Keratinocyte (primary cell): ENCODE results near the gene FBP1. TPM values are rescaled to one million over a fixed set of nuclear protein-coding genes. Genes with fewer than 3 reads are reported as not detected.

Source experiments
- DNase-seq: peaks from one replicate; pipeline ENCODE4 v3.0.0-alpha.2; 2011; ENCODE audit warnings: low read depth, missing footprints, low spot score
- FAIRE-seq: peaks from 2 replicates; lab custom pipeline; 2011; peaks lifted over from hg19 to GRCh38; lab: Jason Lieb, UNC
- H2AFZ ChIP-seq: 2 replicates; pipeline ENCODE4 v1.6.0; 2012; ENCODE audit warnings: low read length, control low read depth, inconsistent platforms; ENCODE audit not compliant: control insufficient read depth
- H3K27ac ChIP-seq: 2 replicates; pipeline ENCODE4 v1.5.1; 2011; ENCODE audit warnings: low read length; ENCODE audit not compliant: control insufficient read depth, insufficient read depth
- H3K27me3 ChIP-seq: 3 replicates; pipeline ENCODE4 v1.6.0; 2011; ENCODE audit warnings: low read length; ENCODE audit not compliant: control insufficient read depth, insufficient read depth; ENCODE audit errors: extremely low read depth
- H3K36me3 ChIP-seq, 2 experiments: 2 replicates in 1 of 2; 3 replicates in 1 of 2; pipeline ENCODE4 v1.5.1; 2011; ENCODE audit warnings: low read length in 2 of 2, mild to moderate bottlenecking in 1 of 2; ENCODE audit not compliant: control insufficient read depth in 2 of 2, insufficient read depth in 2 of 2; ENCODE audit errors: extremely low read depth in 1 of 2
- H3K4me1 ChIP-seq: 3 replicates; pipeline ENCODE4 v1.5.1; 2011; ENCODE audit warnings: low read length; ENCODE audit not compliant: control insufficient read depth, insufficient read depth; ENCODE audit errors: extremely low read depth
- H3K4me2 ChIP-seq: 3 replicates; pipeline ENCODE4 v1.6.0; 2011; ENCODE audit warnings: low read depth, low read length; ENCODE audit not compliant: control insufficient read depth, insufficient read depth; ENCODE audit errors: extremely low read depth
- H3K4me3 ChIP-seq, 3 experiments: fragments of 200-600 bp in 1 of 3; sonication (generic) in 1 of 3; 2 replicates in 2 of 3; 3 replicates in 1 of 3; pipeline ENCODE4 v1.5.1; 2011 to 2016; ENCODE audit warnings: low read length in 3 of 3, mild to moderate bottlenecking in 3 of 3, control low read depth in 2 of 3, inconsistent platforms in 1 of 3, low read depth in 1 of 3, mixed read lengths in 1 of 3, mixed run types in 1 of 3, moderate library complexity in 1 of 3; ENCODE audit not compliant: control insufficient read depth in 2 of 3, insufficient read depth in 2 of 3; ENCODE audit errors: extremely low read depth in 1 of 3
- H3K79me2 ChIP-seq: 2 replicates; pipeline ENCODE4 v1.6.0; 2012; ENCODE audit warnings: low read length; ENCODE audit not compliant: control insufficient read depth, insufficient read depth
- H3K9ac ChIP-seq: 3 replicates; pipeline ENCODE4 v1.6.0; 2011; ENCODE audit warnings: low read length; ENCODE audit not compliant: control insufficient read depth, insufficient read depth; ENCODE audit errors: extremely low read depth
- H3K9me1 ChIP-seq: 3 replicates; pipeline ENCODE4 v1.6.0; 2011; ENCODE audit warnings: low read length; ENCODE audit not compliant: control insufficient read depth, insufficient read depth; ENCODE audit errors: extremely low read depth
- H3K9me3 ChIP-seq: 2 replicates; pipeline ENCODE4 v1.5.1; 2012; ENCODE audit warnings: low read depth, low read length; ENCODE audit not compliant: control insufficient read depth
- H4K20me1 ChIP-seq: 3 replicates; pipeline ENCODE4 v1.6.0; 2011; ENCODE audit warnings: low read length; ENCODE audit not compliant: control insufficient read depth, insufficient read depth; ENCODE audit errors: extremely low read depth
- EZH2 ChIP-seq: IDR thresholded peaks from one replicate; pipeline ENCODE4 v1.6.1; 2012; ENCODE audit warnings: inconsistent platforms, mild to moderate bottlenecking, low read length, moderate library complexity
- dilution Hi-C: fragments of 300-500 bp; cut with MboI; formaldehyde crosslinking; loops from one replicate; pipeline ENCODE4 v1.7.0; 2020; ENCODE audit warnings: low sequenced_read_pairs; ENCODE audit not compliant: extremely low pct_ligation_motif_present
- polyA plus RNA-seq, 5 experiments: library from polyadenylated mRNA; depleted of rRNA in 3 of 5; stranded (reverse) in 3 of 5; stranded (forward) in 1 of 5; unstranded in 1 of 5; fragments of >200 nt; gene quantifications; 1 replicate in 1 of 5; 2 replicates in 3 of 5; 3 replicates in 1 of 5; pipeline versions ENCODE4 v1.2.1 to v1.2.3, GENCODE V29; 2011 to 2012; ENCODE audit warnings: missing spikeins in 2 of 5, low read depth in 1 of 5, low replicate concordance in 1 of 5
- TF ChIP-seq, protein P1 (sequence below), 3 experiments: IDR thresholded peaks in 1 of 3; conservative IDR thresholded peaks in 1 of 3; optimal IDR thresholded peaks in 1 of 3; 2 replicates in 2 of 3; 3 replicates in 1 of 3; pipeline versions ENCODE3 to v1.5.1; 2011; ENCODE audit warnings: low read length in 3 of 3, mild to moderate bottlenecking in 3 of 3, moderate library complexity in 2 of 3, control low read depth in 1 of 3, inconsistent platforms in 1 of 3; ENCODE audit not compliant: insufficient read depth in 2 of 3; ENCODE audit errors: extremely low read depth in 1 of 3

The FBP1 gene
- polyA plus RNA-seq, 1 donor (not counting 4 experiments of a cell fraction or from before 2014, with no cell fraction given) = 0.16 TPM

GRCh38 chr9:94568250-94568889 is 70.9 kb downstream of the FBP1 start:
- H3K27me3 ChIP-seq = no peaks in the 10 kb centered on the region
- H3K79me2 ChIP-seq = no peaks in the 10 kb centered on the region
- no peaks in the 10 kb centered on the region for H3K36me3 ChIP-seq
- no peaks in the 10 kb centered on the region for H3K9me1 ChIP-seq
- no peak overlapping the region for H3K4me3 ChIP-seq
- H3K4me1 ChIP-seq = no peaks in the 10 kb centered on the region
- no peaks in the 10 kb centered on the region for H3K9me3 ChIP-seq
- H3K27ac ChIP-seq = no peak overlapping the region
- no peak for TF ChIP-seq EZH2
- TF ChIP-seq, protein P1, sequence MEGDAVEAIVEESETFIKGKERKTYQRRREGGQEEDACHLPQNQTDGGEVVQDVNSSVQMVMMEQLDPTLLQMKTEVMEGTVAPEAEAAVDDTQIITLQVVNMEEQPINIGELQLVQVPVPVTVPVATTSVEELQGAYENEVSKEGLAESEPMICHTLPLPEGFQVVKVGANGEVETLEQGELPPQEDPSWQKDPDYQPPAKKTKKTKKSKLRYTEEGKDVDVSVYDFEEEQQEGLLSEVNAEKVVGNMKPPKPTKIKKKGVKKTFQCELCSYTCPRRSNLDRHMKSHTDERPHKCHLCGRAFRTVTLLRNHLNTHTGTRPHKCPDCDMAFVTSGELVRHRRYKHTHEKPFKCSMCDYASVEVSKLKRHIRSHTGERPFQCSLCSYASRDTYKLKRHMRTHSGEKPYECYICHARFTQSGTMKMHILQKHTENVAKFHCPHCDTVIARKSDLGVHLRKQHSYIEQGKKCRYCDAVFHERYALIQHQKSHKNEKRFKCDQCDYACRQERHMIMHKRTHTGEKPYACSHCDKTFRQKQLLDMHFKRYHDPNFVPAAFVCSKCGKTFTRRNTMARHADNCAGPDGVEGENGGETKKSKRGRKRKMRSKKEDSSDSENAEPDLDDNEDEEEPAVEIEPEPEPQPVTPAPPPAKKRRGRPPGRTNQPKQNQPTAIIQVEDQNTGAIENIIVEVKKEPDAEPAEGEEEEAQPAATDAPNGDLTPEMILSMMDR (optimal IDR thresholded peaks at IDR 0.05 in 1 of 3, IDR thresholded peaks at IDR 0.05 in 1 of 3, conservative IDR thresholded peaks at IDR 0.05 in 1 of 3; ENCODE audit: extremely low read depth in 1 of 3, insufficient read depth in 2 of 3, low read length in 3 of 3) = no peak
- dilution Hi-C loops = no loop called here
- H3K9ac ChIP-seq = no peak overlapping the region
- FAIRE-seq (no peak), DNase-seq (no peak)
- no peak overlapping the region for H3K4me2 ChIP-seq
- H2AFZ ChIP-seq = no peak overlapping the region
- H4K20me1 ChIP-seq = no peaks in the 10 kb centered on the region

GRCh38 chr9:94567271-94567670 is 72.0 kb downstream of the FBP1 start:
- dilution Hi-C loops = no loop called here

More at GRCh38 chr9:94567271-94567670, 72.0 kb downstream of the FBP1 start:
- H3K9me3 ChIP-seq = no peaks in the 10 kb centered on the region
- H3K4me3 ChIP-seq = no peak overlapping the region
- no peak overlapping the region for H2AFZ ChIP-seq
- no peak for DNase-seq
- TF ChIP-seq, protein P1 (optimal IDR thresholded peaks at IDR 0.05 in 1 of 3, IDR thresholded peaks at IDR 0.05 in 1 of 3, conservative IDR thresholded peaks at IDR 0.05 in 1 of 3; ENCODE audit: extremely low read depth in 1 of 3, insufficient read depth in 2 of 3, low read length in 3 of 3) = no peak
- TF ChIP-seq EZH2 = no peak
- H3K4me2 ChIP-seq = no peak overlapping the region
- FAIRE-seq = no peak
- no peaks in the 10 kb centered on the region for H3K9me1 ChIP-seq
- no peaks in the 10 kb centered on the region for H3K4me1 ChIP-seq
- no peaks in the 10 kb centered on the region for H4K20me1 ChIP-seq
- H3K27me3 ChIP-seq = no peaks in the 10 kb centered on the region
- H3K9ac ChIP-seq = no peak overlapping the region
- no peaks in the 10 kb centered on the region for H3K36me3 ChIP-seq
- H3K79me2 ChIP-seq = no peaks in the 10 kb centered on the region
- H3K27ac ChIP-seq = no peak overlapping the region
